Epithelial cell of prostate (primary cell): ENCODE data around the gene NOL9.
A peak's percentile ranks its signal among the peaks of the same experiment; 100 is the strongest.
"Not testable (repeated sequence)": the region's sequence is repeated elsewhere in the genome, so short reads cannot be mapped to it uniquely, and the experiment has no call there.

Experiments
- DNase-seq: peaks from one replicate; pipeline ENCODE4 v3.0.0-alpha.2; 2011; ENCODE audit warnings: low read depth, low spot score
- H3K27ac ChIP-seq: fragments of 450-650 bp; 2 replicates; pipeline ENCODE4 v1.5.1; 2017; ENCODE audit warnings: mild to moderate bottlenecking

The NOL9 gene

DNA sequence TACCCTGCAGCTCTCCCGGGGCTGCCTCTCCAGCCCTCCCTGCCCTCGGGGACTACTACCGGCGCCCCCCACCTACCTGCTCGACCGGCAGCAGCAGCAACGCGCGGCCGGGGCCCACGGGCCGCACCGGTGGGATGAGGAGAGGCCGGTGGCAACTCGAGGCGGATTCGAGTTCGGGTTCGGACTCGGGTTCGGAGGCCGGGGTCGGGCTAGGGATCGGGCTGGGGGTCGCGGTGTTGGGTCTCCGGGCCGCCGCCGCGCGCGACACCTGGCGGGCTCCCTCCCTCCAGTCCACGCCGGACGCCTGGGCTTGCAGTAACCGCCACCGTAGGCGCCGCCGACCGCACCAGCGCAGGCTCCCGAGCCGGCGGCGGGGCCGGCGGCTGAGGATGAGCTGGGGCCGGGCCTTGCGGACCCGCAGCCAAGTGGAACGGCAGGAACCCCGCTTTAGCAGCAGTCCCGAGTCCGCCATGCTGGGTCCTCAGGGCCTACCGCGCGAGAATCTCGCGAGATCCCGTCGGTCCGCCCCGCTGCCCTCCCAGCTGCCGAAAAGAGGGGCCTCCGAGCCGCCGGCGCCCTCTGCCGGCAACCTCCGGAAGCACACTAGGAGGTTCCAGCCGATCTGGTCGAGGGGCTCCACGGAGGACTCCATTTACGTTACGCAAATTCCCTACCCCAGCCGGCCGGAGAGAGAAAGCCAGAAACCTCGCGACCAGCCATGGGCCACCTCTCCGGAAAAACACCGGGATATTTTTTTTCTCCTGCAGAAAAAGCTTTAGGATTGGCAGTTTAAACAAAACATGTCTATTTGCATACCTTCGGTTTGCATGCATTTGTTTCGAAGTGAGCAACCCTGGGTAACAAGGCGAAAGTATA, at the start of gene NOL9:
TSS of gene NOL9 (minus strand) at position 483 of the 876 bp plus-strand sequence. CDS start at position 472, 11 bp downstream.
- peak within 1 kb of the TSS; percentile 24 for H3K27ac ChIP-seq
- peak; percentile 41 for DNase-seq

DNA sequence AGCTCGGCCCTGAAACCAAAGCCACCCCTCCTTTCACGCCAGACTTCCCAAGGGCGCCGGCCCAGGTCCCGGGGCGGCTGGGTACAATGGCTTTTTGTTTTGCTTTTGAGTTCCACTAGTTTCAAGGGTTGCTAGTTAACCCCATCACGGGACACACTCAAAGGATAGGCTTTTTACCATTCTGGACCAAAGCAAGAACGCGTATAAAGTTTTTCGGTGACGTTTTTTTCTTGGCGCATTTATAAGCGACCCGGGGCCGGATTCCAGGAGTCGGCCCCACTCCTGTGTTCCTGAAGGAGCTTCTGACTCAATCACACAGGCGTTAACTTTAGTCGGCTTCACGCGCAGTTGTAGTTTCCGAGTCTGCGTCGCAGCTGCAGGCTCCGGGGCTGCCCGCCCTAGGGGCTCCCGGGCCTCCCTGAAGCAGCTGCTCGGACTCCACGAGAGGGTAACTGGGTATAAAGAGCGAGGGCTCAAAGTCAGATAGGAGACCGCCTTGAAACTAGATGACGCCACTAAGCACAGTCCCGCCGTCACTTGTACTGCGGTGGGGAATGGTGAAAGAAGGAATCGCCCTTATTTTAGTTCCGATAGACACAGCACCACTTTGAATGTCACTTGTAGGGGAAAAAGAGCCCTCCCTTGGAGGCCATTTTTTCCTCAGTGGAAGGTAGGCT, 49.1 kb upstream of the NOL9 start:
- no peak for DNase-seq
- H3K27ac ChIP-seq: peak overlapping the region; percentile 98

DNA sequence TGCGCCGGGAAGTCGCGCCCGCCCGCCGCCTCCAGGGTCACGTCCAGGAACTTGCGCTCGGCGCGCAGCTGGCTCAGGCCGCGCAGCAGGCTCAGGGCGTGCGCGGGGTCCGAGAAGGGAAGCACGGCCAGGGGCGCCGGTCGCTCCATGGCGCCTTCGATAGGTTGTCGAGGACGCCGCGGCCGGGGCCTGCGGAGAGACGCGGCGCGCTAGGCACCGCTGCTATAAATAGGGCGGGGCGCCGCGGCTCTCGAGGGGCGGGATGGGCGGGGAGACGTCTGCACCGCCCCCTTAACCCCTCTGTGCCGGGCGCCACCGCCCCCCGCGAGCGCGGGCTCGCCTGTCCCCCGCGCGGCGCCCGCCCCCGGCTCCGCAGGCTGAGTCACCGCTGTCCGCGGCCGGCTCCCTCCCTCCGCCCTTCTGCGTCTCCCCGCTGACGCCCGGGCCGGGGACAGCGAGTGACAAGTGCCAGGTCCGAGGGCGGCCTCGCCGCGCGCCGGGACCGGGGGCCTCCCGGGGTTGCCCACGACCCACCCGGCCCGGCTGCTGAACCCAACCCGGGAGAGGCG, 48.4 kb upstream of the NOL9 start, which contains the start of gene KLHL21:
TSS of gene KLHL21 (minus strand) at position 201 of the 569 bp plus-strand sequence. CDS start at position 149, 52 bp downstream.
- H3K27ac ChIP-seq: peak within 1 kb of the TSS; percentile 98

DNA sequence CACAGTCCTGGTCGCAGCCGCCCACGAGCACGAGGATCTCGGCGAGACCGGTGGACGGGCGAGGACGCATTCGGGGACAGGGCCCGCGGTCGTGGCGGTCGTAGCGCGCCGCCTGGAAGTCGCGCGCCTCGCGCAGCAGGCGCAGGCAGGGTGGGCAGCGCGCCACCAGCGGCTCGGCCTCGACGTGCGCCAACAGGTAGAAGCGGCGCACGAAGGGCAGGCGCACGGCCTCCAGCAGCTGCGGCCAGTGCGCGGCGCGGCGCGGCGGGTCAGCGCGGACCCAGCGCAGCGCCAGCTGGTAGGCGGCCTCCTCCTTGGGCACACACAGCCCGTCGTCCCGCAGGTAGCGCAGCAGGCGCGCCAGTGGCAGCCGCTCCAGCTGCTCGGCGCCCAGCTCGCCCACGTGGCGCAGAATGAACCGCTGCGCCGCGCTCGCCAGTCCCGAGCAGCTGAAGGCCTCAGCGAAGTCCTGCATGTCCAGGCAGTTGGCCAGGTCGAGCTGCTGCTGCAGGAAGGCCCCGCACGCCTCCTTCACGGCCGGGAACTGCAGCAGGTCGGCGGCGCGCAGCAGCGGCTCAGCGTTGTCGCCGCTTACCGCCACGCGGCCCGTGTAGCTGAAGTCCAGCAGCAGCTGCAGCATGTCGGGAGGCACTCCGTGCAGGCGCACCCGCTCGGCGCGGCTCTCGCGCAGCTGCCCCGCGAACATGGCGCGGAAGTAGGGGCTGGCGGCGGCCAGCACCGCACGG, 47.8 kb upstream of the NOL9 start:
- no peak for DNase-seq
- H3K27ac ChIP-seq: peak overlapping the region; percentile 98

More for the DNA sequence above, 48.4 kb upstream of the NOL9 start, which contains the start of gene KLHL21:
- no peak for DNase-seq

DNA sequence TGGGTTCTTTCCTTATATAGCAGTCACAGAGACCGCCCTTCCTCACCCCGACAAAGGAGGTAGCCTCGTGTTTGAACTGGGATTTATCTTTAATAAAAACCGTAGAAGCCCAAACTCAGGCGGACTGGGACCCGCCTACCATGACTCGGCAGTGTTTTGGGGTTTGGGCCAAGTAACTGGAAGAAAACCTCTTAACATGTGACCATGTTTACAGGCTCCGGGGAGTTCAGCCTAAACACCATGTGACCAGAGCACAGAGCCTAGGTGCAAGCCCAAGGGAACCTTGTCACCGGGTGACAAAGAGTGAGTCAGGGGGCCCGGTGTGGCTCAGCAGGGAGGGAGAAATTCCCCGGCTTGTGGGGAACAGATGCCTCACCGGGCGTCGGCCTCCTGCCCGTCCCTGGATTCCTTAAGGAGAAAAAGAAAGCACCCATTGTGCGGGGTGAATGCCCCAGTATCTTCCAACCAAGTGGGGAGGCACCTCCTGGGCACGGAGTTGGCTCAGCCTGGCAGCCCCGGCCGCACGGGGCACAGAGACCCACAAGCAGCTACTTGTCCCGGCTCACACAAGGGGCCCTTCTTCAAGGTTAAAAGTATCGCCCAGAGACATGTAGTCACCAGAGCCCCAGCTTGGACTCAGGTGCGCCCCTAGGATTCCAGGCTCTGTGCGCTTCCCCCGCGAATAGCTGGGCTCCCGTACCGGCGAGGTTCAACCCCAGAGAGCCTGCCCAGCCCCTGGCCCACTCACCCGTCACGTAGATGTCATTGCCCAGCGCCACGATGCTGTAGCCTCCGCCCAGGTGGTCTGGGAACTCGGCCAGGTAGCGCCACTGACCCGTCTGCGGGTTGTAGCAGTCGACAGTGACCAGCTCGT, 47.0 kb upstream of the NOL9 start:
- peak; percentile 96 for DNase-seq
- peak overlapping the region; percentile 98 for H3K27ac ChIP-seq

DNA sequence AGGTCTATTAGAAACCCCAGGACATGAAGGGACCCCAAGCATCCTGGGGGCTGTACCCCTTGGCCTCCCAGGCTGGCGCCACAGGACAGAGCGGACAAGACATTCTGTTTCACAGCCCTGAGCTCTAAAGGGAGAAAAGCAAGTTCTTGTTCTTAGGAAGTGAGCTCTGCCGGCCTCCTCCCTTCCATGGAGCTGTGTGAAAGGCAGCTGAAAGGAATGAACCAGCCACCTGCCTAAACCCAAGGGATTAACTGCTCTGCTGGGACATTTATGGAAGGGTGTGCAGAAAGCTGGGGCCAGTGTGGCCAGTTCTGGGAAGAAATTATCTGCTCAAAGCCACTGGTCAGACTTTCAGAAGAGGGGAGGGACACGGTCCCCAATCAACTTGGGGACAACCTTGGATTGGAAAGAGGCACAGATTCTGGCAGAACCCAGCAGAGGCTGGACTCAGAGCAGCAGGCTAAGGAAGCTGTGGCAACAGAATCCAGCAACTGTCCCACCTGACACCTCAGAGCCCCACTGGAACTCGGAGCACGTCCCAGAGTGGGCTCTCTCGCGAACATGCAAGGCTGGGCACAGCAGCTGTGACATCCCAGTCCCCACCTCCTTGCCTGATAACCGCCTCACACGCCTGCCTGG, 46.2 kb upstream of the NOL9 start:
- H3K27ac ChIP-seq: peak overlapping the region; percentile 98
- DNase-seq: no peak

DNA sequence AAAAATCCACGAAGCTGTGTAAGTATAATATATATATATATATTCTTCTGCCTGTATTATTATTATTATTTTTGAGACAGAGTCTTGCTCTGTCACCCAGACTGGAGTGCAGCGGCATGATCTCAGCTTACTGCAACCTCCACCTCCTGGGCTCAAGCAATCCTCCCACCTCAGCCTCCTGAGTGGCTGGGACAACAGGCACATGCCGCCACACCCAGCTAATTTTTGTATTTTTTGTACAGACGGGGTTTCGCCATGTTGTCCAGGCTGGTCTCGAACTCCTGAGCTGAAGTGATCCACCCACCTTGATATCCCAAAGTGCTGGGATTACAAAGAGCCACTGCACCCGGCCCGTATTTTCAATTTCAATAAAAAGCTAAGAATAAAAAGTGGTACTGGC, 45.7 kb upstream of the NOL9 start:
- peak overlapping the region; percentile 98 for H3K27ac ChIP-seq

DNA sequence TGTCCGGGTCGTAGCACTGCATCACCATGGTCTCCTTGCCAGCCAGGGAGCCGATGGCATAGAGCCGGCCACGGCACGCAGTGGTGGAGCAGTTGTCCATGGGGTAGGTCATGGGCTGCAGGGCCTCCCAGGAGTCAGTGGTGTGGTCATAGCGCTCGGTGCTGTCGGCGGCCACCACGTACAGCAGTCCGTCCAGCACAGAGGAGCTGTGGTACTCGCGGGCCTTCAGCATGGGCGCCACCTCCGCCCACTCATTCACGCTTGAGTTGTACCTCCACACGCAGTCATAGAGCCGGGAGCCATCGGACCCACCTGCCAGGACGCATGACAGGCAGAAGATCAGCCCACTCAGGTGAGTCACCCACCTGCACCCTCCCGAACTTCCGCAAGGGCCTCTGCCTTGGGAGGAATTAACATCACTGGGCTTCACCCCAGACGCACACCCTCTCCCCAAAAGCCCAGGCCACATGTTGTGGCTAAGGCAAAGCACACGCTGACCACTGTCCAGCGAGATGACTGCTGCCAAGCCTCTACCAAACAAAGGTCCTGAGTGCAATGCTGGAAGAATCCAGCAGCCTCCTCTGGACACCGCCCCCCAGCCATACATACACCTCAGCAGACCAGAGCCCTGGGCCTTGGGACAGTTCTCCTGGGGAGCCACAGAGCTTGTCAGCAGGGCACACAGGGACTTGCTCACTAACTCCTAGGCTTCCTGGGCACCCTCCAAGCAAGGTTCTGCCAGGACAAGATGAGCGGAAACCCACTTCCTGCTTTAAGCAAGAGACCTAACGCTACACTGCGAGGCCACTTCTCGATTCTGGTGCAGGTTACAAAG, 45.0 kb upstream of the NOL9 start:
- no peak for DNase-seq
- peak overlapping the region; percentile 98 for H3K27ac ChIP-seq

More for the DNA sequence above, 45.7 kb upstream of the NOL9 start:
- not testable (repeated sequence) for DNase-seq

DNA sequence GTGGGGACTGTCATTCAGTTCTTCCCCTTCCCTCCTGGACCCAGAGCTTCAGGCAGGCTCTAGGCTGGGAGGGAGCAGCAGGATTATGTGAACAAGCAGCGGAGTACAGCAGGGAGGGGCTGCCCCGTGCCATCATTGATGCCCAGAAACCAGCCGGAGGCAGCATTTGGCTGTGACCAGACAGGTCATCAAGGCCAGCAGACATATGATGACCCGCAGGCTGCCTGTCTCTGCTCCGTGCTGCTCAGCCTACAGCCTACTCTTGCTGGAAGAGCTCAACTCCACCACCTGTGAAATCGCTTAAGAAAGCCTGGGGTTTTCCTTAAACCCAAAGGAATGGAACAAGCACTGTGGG, 43.4 kb upstream of the NOL9 start:
- no peak for DNase-seq
- H3K27ac ChIP-seq: no peak overlapping the region

DNA sequence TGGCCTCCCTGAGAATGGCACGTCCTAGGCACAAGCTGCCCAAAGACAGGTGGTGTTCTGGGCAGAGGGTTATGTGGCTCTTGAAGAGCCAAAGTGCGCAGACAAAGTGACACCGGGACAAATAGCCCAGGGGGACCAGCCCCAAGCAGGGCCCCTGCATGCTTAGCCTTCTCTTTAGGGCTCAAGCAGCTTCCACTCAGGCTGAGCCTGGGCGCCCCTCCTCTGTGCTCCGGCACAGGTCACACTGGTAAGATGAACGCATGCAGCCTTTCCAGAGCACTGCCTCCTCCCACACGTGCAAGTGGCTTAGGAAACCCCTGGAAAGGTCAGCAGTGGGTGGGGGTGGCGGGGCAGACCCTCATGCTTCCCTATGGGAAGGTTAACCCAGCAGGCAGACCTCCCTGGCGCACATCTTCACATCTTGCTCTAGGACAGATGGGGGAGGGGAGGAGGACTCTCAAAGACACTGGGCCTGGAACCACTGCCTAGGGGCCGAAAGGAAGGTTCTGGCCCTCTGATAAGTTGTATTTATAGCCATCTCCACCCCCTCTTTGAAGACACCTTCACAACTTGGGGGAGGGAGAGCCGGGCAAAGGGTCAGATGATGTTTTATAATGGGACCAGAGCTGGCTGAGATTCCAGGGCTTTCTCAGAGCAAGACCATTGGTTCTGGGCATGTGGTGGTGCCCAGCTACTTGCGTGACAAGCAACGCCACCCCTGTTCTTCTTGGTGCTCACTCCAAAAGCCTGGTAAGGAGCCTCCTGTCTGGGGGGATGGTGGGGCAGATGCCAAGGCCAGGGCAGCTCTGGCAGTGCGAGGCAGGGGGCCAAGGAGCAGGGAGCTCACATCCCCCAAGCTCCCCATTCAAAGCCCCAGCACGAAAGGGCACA, 42.8 kb upstream of the NOL9 start:
- H3K27ac ChIP-seq: no peak overlapping the region
- no peak for DNase-seq

DNA sequence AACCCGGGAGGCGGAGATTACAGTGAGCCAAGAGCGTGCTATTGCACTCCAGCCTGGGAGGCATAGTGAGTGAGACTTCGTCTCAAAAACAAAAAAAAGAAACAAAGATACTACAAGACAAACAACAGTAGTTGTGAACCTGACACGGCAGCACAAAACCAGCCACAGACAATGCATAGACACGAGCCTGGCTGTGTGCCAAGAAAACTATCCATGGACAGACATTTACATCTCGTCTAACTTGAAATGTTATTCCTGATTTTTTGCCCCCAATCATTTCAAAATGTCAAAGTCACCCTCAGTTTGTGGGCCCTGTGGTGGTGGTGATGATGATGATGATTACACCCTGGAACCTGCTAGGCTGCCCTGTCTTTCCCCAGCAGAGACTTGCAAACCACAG, 42.0 kb upstream of the NOL9 start:
- no peak overlapping the region for H3K27ac ChIP-seq
- DNase-seq: no peak

DNA sequence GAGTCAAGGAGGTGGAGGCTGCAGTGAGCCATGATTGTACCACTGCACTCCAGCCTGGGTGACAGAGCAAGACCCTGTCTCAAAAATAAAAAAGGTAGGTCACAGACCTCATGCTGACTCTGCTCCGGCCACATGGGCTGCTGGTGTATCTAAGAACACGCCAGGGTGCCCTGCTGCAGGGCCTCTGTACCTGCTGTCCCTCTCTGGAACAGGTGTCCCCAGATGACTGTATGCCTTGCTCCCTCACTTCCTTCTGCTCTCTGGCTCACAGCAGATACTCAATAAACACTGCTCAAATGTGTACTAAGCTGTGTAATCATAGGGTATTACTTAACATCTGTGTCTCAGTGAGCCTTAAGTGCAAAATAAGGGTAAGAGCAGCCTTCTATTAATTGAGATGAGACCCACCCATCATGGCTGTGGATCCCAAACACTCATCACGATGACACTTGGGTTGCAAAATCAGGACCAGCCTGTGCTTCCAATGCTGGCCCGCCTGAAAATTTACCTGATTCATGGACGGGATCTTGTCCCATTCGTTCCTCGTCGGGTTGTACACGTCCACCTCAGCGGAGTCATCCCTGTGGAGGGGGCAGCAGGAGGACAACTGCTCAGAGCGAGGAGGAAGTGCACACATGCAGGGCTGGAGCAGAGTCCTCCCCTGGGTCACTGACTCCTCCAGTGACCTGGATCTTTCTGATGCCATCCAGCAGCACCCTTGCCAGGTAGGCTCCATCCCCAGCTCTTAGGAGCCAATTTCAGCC, 40.8 kb upstream of the NOL9 start:
- DNase-seq: no peak
- peak overlapping the region; percentile 24 for H3K27ac ChIP-seq

DNA sequence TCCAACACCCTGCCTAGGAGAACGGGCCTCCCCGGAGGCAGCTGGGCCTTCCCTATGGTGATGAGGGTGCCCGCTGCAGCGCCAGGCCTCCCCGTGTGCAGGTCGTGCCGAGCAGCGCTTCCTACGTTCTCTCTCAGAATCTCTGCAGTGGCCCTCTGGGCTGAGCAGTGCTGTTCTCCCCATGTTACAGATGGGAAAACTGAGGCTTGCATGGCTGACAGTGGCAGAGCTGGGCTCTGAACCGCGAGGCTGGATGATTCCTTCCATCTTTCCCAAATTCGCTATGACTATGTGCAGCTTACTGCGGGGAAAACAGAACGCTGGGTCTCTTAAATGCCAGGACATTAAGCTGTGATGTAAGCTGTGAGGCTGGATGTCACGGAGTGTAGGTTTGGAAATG, 39.5 kb upstream of the NOL9 start:
- DNase-seq: no peak
- no peak overlapping the region for H3K27ac ChIP-seq

DNA sequence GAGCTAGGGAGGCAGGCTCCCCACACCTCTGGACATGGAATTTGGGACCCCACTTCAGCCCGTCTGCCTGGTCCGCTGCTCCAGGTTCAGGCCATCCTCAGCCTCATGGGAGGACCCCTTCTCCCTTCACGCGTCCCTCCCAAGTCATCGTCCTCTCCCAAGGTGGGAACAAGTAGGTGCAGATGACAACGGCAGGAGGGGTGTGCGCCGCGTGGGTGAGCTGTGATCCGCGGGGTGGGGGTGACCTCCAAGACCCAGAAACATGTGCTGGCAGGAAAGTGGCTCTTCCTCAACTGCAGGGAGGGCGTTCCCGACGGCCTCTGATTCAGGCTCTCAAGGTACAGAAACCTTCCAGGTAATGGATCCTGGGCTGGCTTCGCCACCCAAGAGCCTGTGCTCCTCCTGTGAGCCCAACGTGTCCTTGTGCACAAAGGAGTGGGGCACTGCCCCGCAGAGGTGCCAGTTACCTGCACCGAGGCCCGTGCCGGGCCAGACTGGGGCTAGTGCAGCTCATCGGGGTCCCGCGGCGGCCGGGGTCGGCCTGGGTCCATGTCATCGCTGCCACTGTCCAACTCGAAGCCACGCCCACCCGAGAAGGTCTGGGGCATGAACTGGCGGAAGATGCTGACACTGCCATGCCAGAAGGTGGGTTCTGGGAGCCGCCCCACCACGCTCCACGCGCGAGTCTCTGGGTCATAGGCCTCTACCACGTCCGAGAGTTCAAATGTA, 38.7 kb upstream of the NOL9 start:
- no peak for DNase-seq
- no peak overlapping the region for H3K27ac ChIP-seq

DNA sequence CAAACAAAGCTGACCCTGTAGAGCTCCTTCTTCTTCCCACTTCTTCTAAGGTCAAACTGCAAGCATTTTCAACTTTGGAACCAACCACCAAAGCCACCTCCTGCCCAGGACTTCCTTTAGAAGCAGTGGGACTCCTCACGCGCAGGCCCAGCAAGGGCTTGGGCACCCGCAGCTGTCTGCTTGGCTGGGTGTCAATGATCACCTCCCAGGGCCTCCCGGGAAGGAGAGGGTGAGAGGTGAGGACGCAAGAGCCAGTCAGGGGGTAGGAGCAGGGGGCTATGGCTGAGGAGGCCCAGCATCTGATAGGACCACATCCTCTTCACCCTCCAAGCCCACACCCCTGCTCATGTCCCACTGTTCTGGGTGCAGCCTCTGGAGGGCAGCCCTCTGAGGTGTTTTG, 38.1 kb upstream of the NOL9 start:
- DNase-seq: no peak
- no peak overlapping the region for H3K27ac ChIP-seq

DNA sequence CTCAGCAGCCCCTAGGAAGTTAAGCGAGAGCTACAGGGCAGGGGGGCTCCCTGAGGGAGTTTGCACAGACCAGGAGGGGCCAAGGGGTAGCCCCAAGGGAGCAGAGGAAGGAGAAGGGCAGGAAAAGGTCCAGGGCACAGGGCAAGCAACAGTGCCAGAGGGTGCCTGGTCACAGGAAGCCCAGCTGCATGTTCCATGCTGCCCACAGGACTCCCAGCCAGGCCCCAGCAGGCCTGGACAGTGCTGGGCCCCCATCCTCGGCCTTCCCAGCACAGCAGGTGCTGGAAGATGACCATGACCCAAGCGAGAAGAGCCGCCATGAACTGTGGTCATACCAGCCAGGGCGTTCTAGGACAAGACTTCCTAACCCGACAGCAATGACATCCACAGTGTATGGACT, 37.3 kb upstream of the NOL9 start:
- H3K27ac ChIP-seq: no peak overlapping the region
- no peak for DNase-seq
